LNCaP clone FGC (cell line): Measurements from ENCODE around the gene PBLD.
"Not testable (repeated sequence)": the region's sequence is repeated elsewhere in the genome, so short reads cannot be mapped to it uniquely, and the experiment has no call there.

Source experiments
- DNase-seq: peaks from one replicate; pipeline ENCODE4 v3.0.0-alpha.2; 2011; ENCODE audit warnings: low read depth
- H3K4me3 ChIP-seq: 2 replicates; pipeline ENCODE4 v1.5.1; 2011; ENCODE audit warnings: mild to moderate bottlenecking, low read depth, low read length, control low read depth
- CTCF ChIP-seq: IDR thresholded peaks from 2 replicates; pipeline ENCODE4 v1.5.1; 2012; ENCODE audit warnings: mild to moderate bottlenecking; ENCODE audit not compliant: control insufficient read depth, insufficient read depth; ENCODE audit errors: extremely low read depth

Gene PBLD

DNA sequence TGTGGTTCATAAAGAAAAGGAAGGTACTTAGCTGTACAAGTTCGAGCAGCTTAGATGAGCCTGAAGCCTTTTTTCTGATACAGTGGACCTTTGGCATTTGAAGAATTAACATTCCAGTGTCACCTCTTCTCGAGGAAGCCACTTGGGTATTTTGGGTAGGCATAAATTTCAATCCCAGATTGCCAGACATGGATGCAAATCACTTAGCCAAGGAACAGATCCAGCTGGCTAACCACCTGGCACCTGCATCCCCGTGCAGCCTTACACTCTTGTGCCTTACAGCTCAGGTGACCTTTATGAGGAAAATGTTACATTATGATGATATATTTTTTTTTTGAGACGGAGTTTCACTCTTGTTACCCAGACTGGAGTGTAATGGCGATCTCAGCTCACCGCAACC, 84.8 kb downstream of the PBLD start:
- DNase-seq = no peak

DNA sequence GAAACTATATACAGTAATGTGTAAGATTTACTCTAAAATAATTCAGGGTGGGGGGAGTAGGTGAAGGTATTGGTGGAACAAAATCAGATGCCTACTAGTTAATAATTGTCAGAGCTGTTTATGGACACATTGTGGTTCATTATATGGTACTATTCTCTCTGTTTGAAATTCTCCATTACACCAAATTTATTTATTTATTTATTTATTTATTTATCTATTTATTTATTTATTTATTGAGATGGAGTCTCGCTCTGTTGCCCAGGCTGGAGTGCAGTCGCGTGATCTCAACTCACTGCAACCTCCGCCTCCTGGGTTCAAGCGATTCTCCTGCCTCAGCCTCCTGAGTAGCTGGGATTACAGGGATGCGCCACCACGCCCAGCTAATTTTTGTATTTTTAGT, 86.3 kb downstream of the PBLD start:
- not testable (repeated sequence) for DNase-seq, H3K4me3 ChIP-seq

More for the DNA sequence above, 84.8 kb downstream of the PBLD start:
- no peak overlapping the region for H3K4me3 ChIP-seq
- no peak for TF ChIP-seq CTCF

DNA sequence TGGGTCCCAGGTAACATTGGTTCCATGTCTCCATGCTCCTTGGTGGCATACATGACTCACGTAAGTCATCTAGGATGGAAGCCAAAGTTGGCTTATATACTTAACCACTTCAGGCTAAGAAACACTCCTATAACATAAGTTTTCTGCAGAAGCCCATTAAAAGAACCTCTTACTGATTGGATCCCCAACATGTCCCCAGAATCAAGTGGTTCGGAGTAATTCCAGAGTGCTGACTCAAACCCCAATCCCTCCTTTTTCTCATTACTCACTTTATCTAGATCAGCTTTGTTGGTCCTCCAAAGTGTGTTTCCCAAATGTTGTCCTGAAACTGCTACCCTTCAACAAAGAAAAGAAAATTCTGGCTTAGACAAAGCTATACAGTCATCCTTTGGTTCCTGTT, 90.7 kb downstream of the PBLD start:
- TF ChIP-seq CTCF = no peak
- no peak for DNase-seq
- no peak overlapping the region for H3K4me3 ChIP-seq

- no peak for DNase-seq
- H3K4me3 ChIP-seq = no peak overlapping the region
- TF ChIP-seq CTCF = no peak
Measured at GRCh38 chr10:68239596-68240150, 93.1 kb downstream of the PBLD start.

DNA sequence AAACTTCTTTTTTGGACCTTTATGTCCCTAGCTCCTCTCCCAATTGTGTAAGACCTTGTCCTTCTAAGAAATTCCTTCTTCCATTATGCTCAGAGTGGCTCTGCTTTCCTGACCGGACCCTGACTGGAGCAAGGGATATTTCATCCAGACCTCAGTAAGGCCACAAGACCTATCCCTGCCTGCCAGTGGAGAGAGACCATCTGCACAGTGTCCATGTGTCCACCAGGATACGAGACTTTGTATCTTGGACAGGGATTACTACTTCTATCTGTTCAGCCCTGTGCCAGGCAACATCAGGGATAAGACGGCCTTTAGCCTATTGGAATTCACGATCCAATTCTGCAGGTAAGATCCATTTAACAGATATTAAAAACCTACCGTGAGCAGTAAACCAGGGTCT, 93.7 kb downstream of the PBLD start:
- TF ChIP-seq CTCF = no peak
- no peak for DNase-seq

DNA sequence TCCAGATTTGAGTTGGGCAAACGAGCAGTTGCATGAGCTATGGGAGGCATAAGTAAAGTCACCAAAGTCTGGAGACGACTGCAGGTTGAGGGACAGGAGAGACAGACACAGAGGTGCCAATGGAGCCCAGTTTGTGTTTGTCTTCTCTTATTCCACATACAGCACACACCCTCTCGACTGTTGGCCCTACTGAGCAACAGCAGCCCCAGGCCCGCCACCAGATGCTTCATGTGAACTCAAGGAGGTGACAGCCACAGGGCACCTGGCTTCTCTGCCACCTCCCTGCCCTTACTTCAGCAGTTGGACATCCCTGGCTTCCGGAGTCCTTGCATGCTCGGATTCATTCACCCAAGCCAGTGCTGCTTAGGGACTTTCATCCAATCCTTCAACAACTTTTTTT, 94.4 kb downstream of the PBLD start:
- no peak for DNase-seq
- no peak for TF ChIP-seq CTCF
- H3K4me3 ChIP-seq = no peak overlapping the region

More for the DNA sequence above, 93.7 kb downstream of the PBLD start:
- H3K4me3 ChIP-seq = no peak overlapping the region

DNA sequence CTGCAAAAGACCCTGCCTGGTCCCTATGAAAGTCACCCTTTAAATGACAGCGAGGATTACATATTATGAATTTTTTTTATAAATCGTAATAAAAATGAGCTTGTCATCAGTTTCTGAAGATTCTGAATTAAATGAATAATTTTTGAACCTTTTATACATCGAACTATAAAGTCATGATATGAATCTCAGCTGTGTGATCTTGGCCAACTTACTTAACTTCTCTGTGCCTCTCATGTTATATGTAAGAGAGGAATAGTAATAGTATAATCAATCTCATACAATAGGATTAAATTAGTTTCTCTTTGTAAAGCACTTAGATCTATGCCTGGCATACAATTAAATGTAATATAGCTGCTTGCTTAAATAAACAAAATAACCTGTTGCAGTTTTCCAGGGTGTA, 95.6 kb downstream of the PBLD start:
- no peak overlapping the region for H3K4me3 ChIP-seq
- TF ChIP-seq CTCF = no peak
- no peak for DNase-seq
